Gastrocnemius medialis (tissue), 4 donors: ENCODE measurements around the gene FOXF2.

Experiments used
- POLR2A ChIP-seq, 2 donors: fragments of 450-650 bp; IDR thresholded peaks; one replicate each; pipeline ENCODE4 v1.6.1; 2017; ENCODE audit warnings: antibody characterized with exemption in 2 of 2, mild to moderate bottlenecking in 2 of 2, moderate library complexity in 2 of 2
- TF ChIP-seq, protein P1 (sequence below), 5 experiments: fragments of 450-650 bp in 3 of 5; fragments of 200-600 bp in 2 of 5; sonication (generic) in 2 of 5; IDR thresholded peaks in 4 of 5; conservative IDR thresholded peaks in 1 of 5; 1 replicate in 4 of 5; 2 replicates in 1 of 5; pipeline ENCODE4 v1.5.1; 2016 to 2019; ENCODE audit warnings: antibody characterized with exemption in 5 of 5, mild to moderate bottlenecking in 3 of 5, moderate library complexity in 3 of 5

DNA sequence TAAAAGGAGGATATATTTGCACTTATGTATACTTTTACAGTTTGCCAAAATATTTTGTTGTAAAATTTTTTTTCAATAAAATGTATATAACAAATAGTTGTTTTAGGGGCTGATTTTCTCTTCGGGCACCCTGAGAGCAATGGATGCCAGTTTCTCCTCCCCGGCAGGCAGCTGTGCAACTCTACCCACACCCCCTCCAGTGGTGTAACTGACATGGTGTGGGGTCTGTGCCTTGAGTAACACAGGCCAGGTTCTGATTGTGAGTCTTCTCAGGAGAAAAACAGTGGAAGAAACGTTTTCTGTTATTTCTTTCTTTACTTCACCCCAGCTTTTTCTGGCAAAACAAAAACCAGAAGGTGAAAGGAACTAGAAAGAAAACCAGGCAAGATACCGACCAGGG is 6.1 kb downstream of the FOXF2 start:
- TF ChIP-seq POLR2A (IDR thresholded peaks at IDR 0.05), result no peak
- TF ChIP-seq, protein P1, sequence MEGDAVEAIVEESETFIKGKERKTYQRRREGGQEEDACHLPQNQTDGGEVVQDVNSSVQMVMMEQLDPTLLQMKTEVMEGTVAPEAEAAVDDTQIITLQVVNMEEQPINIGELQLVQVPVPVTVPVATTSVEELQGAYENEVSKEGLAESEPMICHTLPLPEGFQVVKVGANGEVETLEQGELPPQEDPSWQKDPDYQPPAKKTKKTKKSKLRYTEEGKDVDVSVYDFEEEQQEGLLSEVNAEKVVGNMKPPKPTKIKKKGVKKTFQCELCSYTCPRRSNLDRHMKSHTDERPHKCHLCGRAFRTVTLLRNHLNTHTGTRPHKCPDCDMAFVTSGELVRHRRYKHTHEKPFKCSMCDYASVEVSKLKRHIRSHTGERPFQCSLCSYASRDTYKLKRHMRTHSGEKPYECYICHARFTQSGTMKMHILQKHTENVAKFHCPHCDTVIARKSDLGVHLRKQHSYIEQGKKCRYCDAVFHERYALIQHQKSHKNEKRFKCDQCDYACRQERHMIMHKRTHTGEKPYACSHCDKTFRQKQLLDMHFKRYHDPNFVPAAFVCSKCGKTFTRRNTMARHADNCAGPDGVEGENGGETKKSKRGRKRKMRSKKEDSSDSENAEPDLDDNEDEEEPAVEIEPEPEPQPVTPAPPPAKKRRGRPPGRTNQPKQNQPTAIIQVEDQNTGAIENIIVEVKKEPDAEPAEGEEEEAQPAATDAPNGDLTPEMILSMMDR (IDR thresholded peaks at IDR 0.05 in 4 of 5, conservative IDR thresholded peaks at IDR 0.05 in 1 of 5), result no peak
